ENCODE measurements around the gene ARL5A. TPM values are rescaled to one million over a fixed set of nuclear protein-coding genes. Genes with fewer than 3 reads are reported as not detected.

ARL5A gene
- polyA plus RNA-seq, 1 donor from 2014 or later: 11.0 TPM

Other genes starting within 250 kb of the ARL5A start
- gene NEB, start 93.9 kb downstream of the ARL5A start, polyA plus RNA-seq (ENCODE audit: insufficient read depth, low read depth, low replicate concordance): 8.4 TPM